Stomach (tissue), 4 donors: ENCODE data around the gene MYO3B.

Source experiments
- EP300 ChIP-seq: sonication (generic); formaldehyde crosslinking; IDR thresholded peaks from one replicate; pipeline ENCODE4 v1.6.1; 2017; ENCODE audit warnings: antibody characterized with exemption
- POLR2A ChIP-seq, 4 donors: fragments of 450-650 bp; IDR thresholded peaks; one replicate each; pipeline ENCODE4 v1.6.1; 2016; ENCODE audit warnings: antibody characterized with exemption in 4 of 4, control low read depth in 2 of 4, mild to moderate bottlenecking in 1 of 4, moderate library complexity in 1 of 4
- TF ChIP-seq, protein P1 (sequence below), 7 experiments: fragments of 450-650 bp in 4 of 7; fragments of 200-600 bp in 3 of 7; sonication (generic) in 3 of 7; IDR thresholded peaks; one replicate each; pipeline ENCODE4 v1.5.1; 2016 to 2019; ENCODE audit warnings: antibody characterized with exemption in 7 of 7, control low read depth in 2 of 7, mild to moderate bottlenecking in 1 of 7

DNA sequence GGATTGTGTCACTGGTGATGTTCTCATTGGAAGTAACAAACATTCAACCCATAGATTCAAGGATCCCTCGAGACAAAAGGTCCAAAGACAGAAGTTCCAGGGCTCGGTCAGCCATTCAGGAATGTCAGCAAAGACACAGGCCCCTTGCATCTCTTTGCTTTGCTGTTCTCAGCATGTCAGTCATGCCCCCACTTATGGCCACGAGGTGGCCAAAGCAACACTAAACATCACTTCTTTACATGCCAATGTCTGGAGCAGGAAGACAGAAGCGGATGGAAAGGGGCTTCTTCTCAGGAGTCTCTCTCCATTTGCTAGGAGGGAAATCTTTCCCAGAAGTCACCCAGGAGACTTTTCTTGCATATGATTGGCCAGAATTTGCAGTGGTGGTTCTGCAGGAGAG is 345.6 kb downstream of the MYO3B start:
- TF ChIP-seq POLR2A (IDR thresholded peaks at IDR 0.05): no peak
- TF ChIP-seq, protein P1, sequence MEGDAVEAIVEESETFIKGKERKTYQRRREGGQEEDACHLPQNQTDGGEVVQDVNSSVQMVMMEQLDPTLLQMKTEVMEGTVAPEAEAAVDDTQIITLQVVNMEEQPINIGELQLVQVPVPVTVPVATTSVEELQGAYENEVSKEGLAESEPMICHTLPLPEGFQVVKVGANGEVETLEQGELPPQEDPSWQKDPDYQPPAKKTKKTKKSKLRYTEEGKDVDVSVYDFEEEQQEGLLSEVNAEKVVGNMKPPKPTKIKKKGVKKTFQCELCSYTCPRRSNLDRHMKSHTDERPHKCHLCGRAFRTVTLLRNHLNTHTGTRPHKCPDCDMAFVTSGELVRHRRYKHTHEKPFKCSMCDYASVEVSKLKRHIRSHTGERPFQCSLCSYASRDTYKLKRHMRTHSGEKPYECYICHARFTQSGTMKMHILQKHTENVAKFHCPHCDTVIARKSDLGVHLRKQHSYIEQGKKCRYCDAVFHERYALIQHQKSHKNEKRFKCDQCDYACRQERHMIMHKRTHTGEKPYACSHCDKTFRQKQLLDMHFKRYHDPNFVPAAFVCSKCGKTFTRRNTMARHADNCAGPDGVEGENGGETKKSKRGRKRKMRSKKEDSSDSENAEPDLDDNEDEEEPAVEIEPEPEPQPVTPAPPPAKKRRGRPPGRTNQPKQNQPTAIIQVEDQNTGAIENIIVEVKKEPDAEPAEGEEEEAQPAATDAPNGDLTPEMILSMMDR (IDR thresholded peaks at IDR 0.05): no peak
- no peak for TF ChIP-seq EP300
